Uterus (tissue), 2 donors: ENCODE results near the gene BBX.

ENCODE experiments used
- CTCF ChIP-seq, 4 experiments: fragments of 200-600 bp in 2 of 4; fragments of 450-650 bp in 2 of 4; sonication (generic) in 2 of 4; IDR thresholded peaks; one replicate each; pipeline ENCODE4 v1.5.1; 2016 to 2019; ENCODE audit warnings: antibody characterized with exemption in 4 of 4, mild to moderate bottlenecking in 2 of 4, moderate library complexity in 1 of 4
- POLR2A ChIP-seq, 2 donors: fragments of 450-650 bp; IDR thresholded peaks; one replicate each; pipeline ENCODE4 v1.6.1; 2016; ENCODE audit warnings: antibody characterized with exemption in 2 of 2, mild to moderate bottlenecking in 1 of 2, moderate library complexity in 1 of 2

DNA sequence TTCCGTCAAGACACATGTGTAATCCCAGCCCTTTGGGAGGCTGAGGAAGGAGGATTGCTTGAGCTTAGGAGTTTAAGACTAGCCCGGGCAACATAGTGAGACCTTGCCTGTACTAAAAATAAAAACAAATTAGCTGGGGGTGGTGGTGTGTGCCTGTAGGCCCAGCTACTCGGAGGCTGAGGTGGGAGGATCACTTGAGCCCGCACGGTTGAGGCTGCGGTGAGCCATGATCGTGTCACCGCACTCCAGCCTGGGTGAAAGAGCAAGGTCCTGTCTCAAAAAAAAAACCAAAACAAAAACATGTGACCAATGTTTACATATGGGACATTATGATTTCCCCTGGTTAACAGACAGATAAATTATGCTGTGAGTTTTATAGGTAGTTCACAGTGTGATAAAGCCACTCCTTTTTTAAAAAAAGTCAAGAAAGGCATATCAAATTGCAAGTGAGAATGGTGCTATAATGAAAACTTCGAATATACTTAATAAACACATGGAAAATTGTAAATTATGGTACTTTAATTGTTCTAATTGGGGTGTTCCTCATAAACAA is 9.2 kb downstream of the BBX start:
- no peak for TF ChIP-seq CTCF (IDR thresholded peaks at IDR 0.05)
- no peak for TF ChIP-seq POLR2A (IDR thresholded peaks at IDR 0.05)
